Naive thymus-derived CD4-positive, alpha-beta T cell (primary cell): ENCODE measurements around the gene UBE2D2. TPM values are rescaled to one million over a fixed set of nuclear protein-coding genes. Genes with fewer than 3 reads are reported as not detected.
"Not testable (repeated sequence)": the region's sequence is repeated elsewhere in the genome, so short reads cannot be mapped to it uniquely, and the experiment has no call there.

ENCODE experiments used
- ATAC-seq: fragments of 150-1000 bp; cut with Tn5 transposase; 2 replicates; pipeline ENCODE4 v1.10.0; 2021; ENCODE audit warnings: mild to moderate bottlenecking, moderate library complexity
- CTCF ChIA-PET: fragments of 350-600 bp; sonication (Branson Sonifier 250); formaldehyde crosslinking; loops from one replicate; lab custom pipeline; 2021; ENCODE audit warnings: antibody characterized with exemption; lab: Charles Lee
- POLR2A ChIA-PET: fragments of 350-600 bp; sonication (Branson Sonifier 250); formaldehyde crosslinking; loops from one replicate; lab custom pipeline; 2021; ENCODE audit warnings: antibody characterized with exemption, inconsistent platforms; lab: Charles Lee
- DNase-seq, 9 donors: peaks; one replicate each; pipeline versions ENCODE4 v3.0.0 to v3.0.0-alpha.2; 2020 to 2022; ENCODE audit warnings: mixed read lengths in 1 of 9
- H3K27ac ChIP-seq: one replicate; pipeline ENCODE4 v1.7.0; 2013; ENCODE audit warnings: mild to moderate bottlenecking, low read depth, low read length, moderate library complexity
- H3K27me3 ChIP-seq, 2 donors: one replicate each; pipeline ENCODE4 v1.7.0; 2013; ENCODE audit warnings: low read length in 2 of 2, mild to moderate bottlenecking in 2 of 2, moderate library complexity in 2 of 2; ENCODE audit not compliant: control insufficient read depth in 2 of 2, insufficient read depth in 2 of 2
- H3K36me3 ChIP-seq, 3 experiments: 1 replicate in 2 of 3; 2 replicates in 1 of 3; pipeline ENCODE4 v1.7.0; 2013; ENCODE audit warnings: low read length in 3 of 3, mild to moderate bottlenecking in 3 of 3, moderate library complexity in 1 of 3; ENCODE audit not compliant: insufficient read depth in 3 of 3, control insufficient read depth in 2 of 3
- H3K4me1 ChIP-seq, 2 donors: one replicate each; pipeline ENCODE4 v1.7.0; 2013; ENCODE audit warnings: low read length in 2 of 2, mild to moderate bottlenecking in 2 of 2, moderate library complexity in 1 of 2; ENCODE audit not compliant: control insufficient read depth in 2 of 2, insufficient read depth in 2 of 2
- H3K4me3 ChIP-seq: 2 replicates; pipeline ENCODE4 v1.7.0; 2013; ENCODE audit warnings: mild to moderate bottlenecking, low read length
- H3K9me3 ChIP-seq, 3 experiments: 1 replicate in 2 of 3; 2 replicates in 1 of 3; pipeline ENCODE4 v1.7.0; 2013; ENCODE audit warnings: low read length in 3 of 3; ENCODE audit not compliant: control insufficient read depth in 2 of 3
- H3K27ac Mint-ChIP-seq, 9 donors: one replicate each; pipeline ENCODE4 v1.8.0; 2020 to 2022; ENCODE audit warnings: mixed read lengths in 9 of 9, mild to moderate bottlenecking in 8 of 9, moderate library complexity in 5 of 9, inconsistent platforms in 2 of 9
- H3K27me3 Mint-ChIP-seq, 5 donors: one replicate each; pipeline ENCODE4 v1.8.0; 2021 to 2022; ENCODE audit warnings: mixed read lengths in 5 of 5, mild to moderate bottlenecking in 1 of 5
- H3K36me3 Mint-ChIP-seq, 5 donors: one replicate each; pipeline ENCODE4 v1.8.0; 2020 to 2022; ENCODE audit warnings: mixed read lengths in 5 of 5, mild to moderate bottlenecking in 3 of 5, inconsistent platforms in 1 of 5
- H3K4me1 Mint-ChIP-seq, 7 donors: one replicate each; pipeline ENCODE4 v1.8.0; 2020 to 2022; ENCODE audit warnings: mixed read lengths in 7 of 7, mild to moderate bottlenecking in 3 of 7, inconsistent platforms in 1 of 7
- H3K4me3 Mint-ChIP-seq, 10 donors: one replicate each; pipeline ENCODE4 v1.8.0; 2020 to 2022; ENCODE audit warnings: mild to moderate bottlenecking in 10 of 10, mixed read lengths in 10 of 10, moderate library complexity in 6 of 10, inconsistent platforms in 2 of 10
- H3K9me3 Mint-ChIP-seq, 11 donors: one replicate each; pipeline ENCODE4 v1.8.0; 2020 to 2022; ENCODE audit warnings: mixed read lengths in 11 of 11, mild to moderate bottlenecking in 4 of 11, inconsistent platforms in 1 of 11, moderate library complexity in 1 of 11
- intact Hi-C, 2 donors: fragments of 100-400 bp; cut with micrococcal nuclease; formaldehyde crosslinking; loops; one replicate each; pipeline ENCODE4 v1.15.1; 2023
- polyA plus RNA-seq, 2 donors: library from polyadenylated mRNA; unstranded; fragments of 300-500 nt; fragmentation: Illumina TruSeq; gene quantifications; one replicate each; pipeline ENCODE4 v1.2.3, GENCODE V29; 2021
- total RNA-seq, 6 experiments: library from RNA in 5 of 6; stranded (reverse) in 5 of 6; gene quantifications; 1 replicate in 5 of 6; 2 replicates in 1 of 6; pipeline ENCODE4 v1.2.3 and lab custom pipeline; 2021 to 2026

The UBE2D2 gene
- total and polyA plus RNA-seq, 7 experiments from 2014 or later: 145 to 343 (median 210) TPM

- H3K4me3 ChIP-seq, H3K27ac ChIP-seq, ATAC-seq, H3K9me3 ChIP-seq, H3K36me3 ChIP-seq, DNase-seq, H3K27me3 Mint-ChIP-seq, H3K9me3 Mint-ChIP-seq, H3K27me3 ChIP-seq, intact Hi-C loops: not testable (repeated sequence)
- Mint-ChIP-seq H3K27ac (peak overlapping the region in 2 of 9 donors; percentile 20 to 66), H3K4me3 (peak overlapping the region in 2 of 10 donors; percentile 28 to 41), H3K4me1 (peaks cover 31 to 82% (median 62%) of the 10 kb centered on the region in 7 donors), H3K36me3 (peaks cover 0 to 13% (median 6%) of the 10 kb centered on the region in 5 donors)
- ChIA-PET POLR2A (interaction anchor here (0.7 to 1.0 kb wide), 3 partner anchors 17 to 23 kb away, joined by 3 to 4 read pairs (median 4); no protein-coding TSS in a partner anchor), CTCF (interaction anchor here (0.6 to 1.0 kb wide), 3 partner anchors 15 to 45 kb away, joined by 3 to 5 read pairs (median 3); no protein-coding TSS in a partner anchor)
- peaks cover 15 to 41% of the 10 kb centered on the region in 2 donors for H3K4me1 ChIP-seq
Measured at GRCh38 chr5:139582181-139582580, 21.0 kb downstream of the UBE2D2 start.

- DNase-seq: no peak
- ChIA-PET POLR2A (interaction anchor here (0.6 to 1.4 kb wide), 3 partner anchors 14 to 23 kb away, joined by 3 to 5 read pairs (median 3); partner anchors contain the start of gene UBE2D2), CTCF (interaction anchor here (1.2 kb wide), 1 partner anchor 10 kb away, joined by 3 read pairs; no protein-coding TSS in a partner anchor)
- ATAC-seq: no peak
- Histone ChIP-seq H3K27ac (no peak overlapping the region), H3K36me3 (peaks cover 0 to 12% (median 4%) of the 10 kb centered on the region in 3 experiments), H3K4me1 (peaks cover 0 to 38% of the 10 kb centered on the region in 2 donors), H3K4me3 (no peak overlapping the region), H3K27me3 (no peaks in the 10 kb centered on the region), H3K9me3 (no peaks in the 10 kb centered on the region)
- Mint-ChIP-seq H3K36me3 (peaks cover 0 to 17% (median 6%) of the 10 kb centered on the region in 5 donors), H3K27ac (peak overlapping the region in 4 of 9 donors; percentile 31 to 67 (median 38)), H3K27me3 (no peaks in the 10 kb centered on the region), H3K4me3 (peak overlapping the region in 4 of 10 donors; percentile 11 to 32 (median 22)), H3K4me1 (peaks cover 26 to 85% (median 63%) of the 10 kb centered on the region in 7 donors), H3K9me3 (no peaks in the 10 kb centered on the region)
- intact Hi-C loops: no loop called here
Measured at GRCh38 chr5:139584137-139584536, 23.0 kb downstream of the UBE2D2 start.

- Histone ChIP-seq H3K36me3 (peaks cover 0 to 12% (median 4%) of the 10 kb centered on the region in 3 experiments), H3K4me1 (peaks cover 0 to 34% of the 10 kb centered on the region in 2 donors)
- peaks cover 46 to 90% (median 71%) of the 10 kb centered on the region in 7 donors for H3K4me1 Mint-ChIP-seq
- H3K36me3 Mint-ChIP-seq: peaks cover 0 to 17% (median 10%) of the 10 kb centered on the region in 5 donors
- not testable (repeated sequence) for H3K27me3 ChIP-seq, H3K9me3 ChIP-seq, H3K27me3 Mint-ChIP-seq, H3K4me3 ChIP-seq, H3K27ac ChIP-seq, ATAC-seq, H3K9me3 Mint-ChIP-seq, DNase-seq
- intact Hi-C loops: loop anchor here in 1 of 2 donors (2.0 kb wide), 1 partner anchor 13 kb away; no protein-coding TSS in a partner anchor
- ChIA-PET CTCF (interaction anchor here (0.7 to 1.7 kb wide), 4 partner anchors 10 to 45 kb away, joined by 3 to 8 read pairs (median 4); no protein-coding TSS in a partner anchor), POLR2A (interaction anchor here (0.7 to 1.7 kb wide), 5 partner anchors 11 to 68 kb away, joined by 3 to 7 read pairs (median 3); no protein-coding TSS in a partner anchor)
- peak overlapping the region in 8 of 9 donors; percentile 36 to 79 (median 59) for H3K27ac Mint-ChIP-seq
- H3K4me3 Mint-ChIP-seq: peak overlapping the region in 5 of 10 donors; percentile 4 to 36 (median 16)
Measured at GRCh38 chr5:139588116-139588515, 27.0 kb downstream of the UBE2D2 start.

DNA sequence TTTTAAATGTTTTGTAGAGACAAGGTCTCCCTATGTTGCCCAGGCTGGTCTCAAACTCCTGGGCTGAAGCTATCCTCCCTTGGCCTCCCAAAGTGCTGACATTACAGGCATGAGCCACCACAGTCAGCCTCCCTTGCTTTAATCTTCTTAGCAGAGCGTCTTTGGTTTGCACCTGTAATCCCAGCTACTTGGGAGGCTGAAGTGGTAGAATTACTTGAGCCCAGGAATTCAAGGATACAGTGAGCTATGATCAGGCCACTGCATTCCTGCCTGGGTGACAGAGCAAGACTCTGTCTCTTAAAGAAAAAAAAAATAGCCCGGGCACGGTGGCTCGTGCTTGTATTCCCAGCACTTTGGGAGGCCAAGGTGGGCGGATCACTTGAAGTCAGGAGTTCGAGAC, 27.8 kb downstream of the UBE2D2 start:
- Mint-ChIP-seq H3K36me3 (peaks cover 0 to 17% (median 10%) of the 10 kb centered on the region in 5 donors), H3K9me3 (no peaks in the 10 kb centered on the region), H3K4me1 (peaks cover 46 to 87% (median 64%) of the 10 kb centered on the region in 7 donors), H3K27me3 (no peaks in the 10 kb centered on the region), H3K27ac (peak overlapping the region in 8 of 9 donors; percentile 55 to 87 (median 78)), H3K4me3 (peak overlapping the region in 3 of 10 donors; percentile 27 to 45 (median 41))
- ATAC-seq: no peak
- ChIA-PET CTCF (interaction anchor here (0.7 to 1.7 kb wide), 3 partner anchors 11 to 44 kb away, joined by 3 to 8 read pairs (median 3); no protein-coding TSS in a partner anchor), POLR2A (interaction anchor here (1.2 to 1.7 kb wide), 2 partner anchors 16 to 101 kb away, joined by 3 read pairs; no protein-coding TSS in a partner anchor)
- H3K4me3 ChIP-seq: no peak overlapping the region
- no peaks in the 10 kb centered on the region for H3K9me3 ChIP-seq
- DNase-seq: no peak
- no peak overlapping the region for H3K27ac ChIP-seq
- H3K36me3 ChIP-seq: peaks cover 0 to 12% (median 4%) of the 10 kb centered on the region in 3 experiments
- intact Hi-C loops: loop anchor here in 1 of 2 donors (2.0 kb wide), 1 partner anchor 14 kb away; no protein-coding TSS in a partner anchor
- no peaks in the 10 kb centered on the region for H3K27me3 ChIP-seq
- peaks cover 0 to 28% of the 10 kb centered on the region in 2 donors for H3K4me1 ChIP-seq

- intact Hi-C loops: no loop called here
- POLR2A ChIA-PET: interaction anchor here (0.7 to 1.0 kb wide), 3 partner anchors 35 to 1219 kb away, joined by 3 to 6 read pairs (median 3); no protein-coding TSS in a partner anchor
- CTCF ChIA-PET: interaction anchor here (0.8 kb wide), 1 partner anchor 17 kb away, joined by 4 read pairs; no protein-coding TSS in a partner anchor
- Mint-ChIP-seq H3K4me1 (peaks cover 40 to 74% (median 55%) of the 10 kb centered on the region in 7 donors), H3K27ac (peak overlapping the region in 7 of 9 donors; percentile 5 to 87 (median 59)), H3K36me3 (peaks cover 0 to 19% (median 10%) of the 10 kb centered on the region in 5 donors), H3K9me3 (no peaks in the 10 kb centered on the region), H3K27me3 (no peaks in the 10 kb centered on the region), H3K4me3 (peak overlapping the region in 2 of 10 donors; percentile 34 to 36)
- peaks cover 0 to 17% of the 10 kb centered on the region in 2 donors for H3K4me1 ChIP-seq
- no peak overlapping the region for H3K27ac ChIP-seq
- DNase-seq (no peak), ATAC-seq (no peak)
- no peaks in the 10 kb centered on the region for H3K9me3 ChIP-seq
- H3K27me3 ChIP-seq: no peaks in the 10 kb centered on the region
- peaks cover 0 to 4% (median 0%) of the 10 kb centered on the region in 3 experiments for H3K36me3 ChIP-seq
- H3K4me3 ChIP-seq: no peak overlapping the region
Measured at GRCh38 chr5:139592289-139592688, 31.1 kb downstream of the UBE2D2 start.

- H3K27ac Mint-ChIP-seq: peak overlapping the region in 3 of 9 donors; percentile 5 to 87 (median 62)
- intact Hi-C loops: not testable (repeated sequence)
Measured at GRCh38 chr5:139593076-139593475, 31.9 kb downstream of the UBE2D2 start.

More at GRCh38 chr5:139593076-139593475, 31.9 kb downstream of the UBE2D2 start:
- POLR2A ChIA-PET: interaction anchor here (1.0 kb wide), 1 partner anchor 41 kb away, joined by 3 read pairs; no protein-coding TSS in a partner anchor
- ATAC-seq, H3K36me3 ChIP-seq, H3K9me3 Mint-ChIP-seq, H3K27me3 Mint-ChIP-seq, H3K4me3 ChIP-seq, H3K9me3 ChIP-seq, CTCF ChIA-PET, DNase-seq, H3K27me3 ChIP-seq, H3K27ac ChIP-seq: not testable (repeated sequence)
- H3K4me1 ChIP-seq: peaks cover 0 to 21% of the 10 kb centered on the region in 2 donors
- H3K36me3 Mint-ChIP-seq: peaks cover 0 to 16% (median 13%) of the 10 kb centered on the region in 5 donors
- H3K4me1 Mint-ChIP-seq: peaks cover 42 to 74% (median 55%) of the 10 kb centered on the region in 7 donors
- H3K4me3 Mint-ChIP-seq: peak overlapping the region in 1 of 10 donors; percentile 44
